ENCODE results near the gene IQCH.
"Not testable (repeated sequence)": the region's sequence is repeated elsewhere in the genome, so short reads cannot be mapped to it uniquely, and the experiment has no call there.

IQCH gene

GRCh38 chr15:67230504-67230903, 24.1 kb upstream of the IQCH start:
- H3K27ac ChIP-seq, result no peak overlapping the region
- TF ChIP-seq CTCF (conservative IDR thresholded peaks at IDR 0.05), result no peak

GRCh38 chr15:67232591-67232990, 22.0 kb upstream of the IQCH start:
- TF ChIP-seq CTCF (conservative IDR thresholded peaks at IDR 0.05), result no peak
- H3K27ac ChIP-seq, result peak overlapping the region; percentile 21

GRCh38 chr15:67240235-67241131, 14.1 kb upstream of the IQCH start:
- peak; percentile 82 for TF ChIP-seq CTCF (conservative IDR thresholded peaks at IDR 0.05)
- H3K27ac ChIP-seq, result peak overlapping the region; percentile 31; the same call in 1 of the 2 replicates

- no peak for TF ChIP-seq CTCF (conservative IDR thresholded peaks at IDR 0.05)
- H3K27ac ChIP-seq, result peak overlapping the region; percentile 31; the same call in 1 of the 2 replicates
These were observed 13.3 kb upstream of the IQCH start for GRCh38 chr15:67241132-67241855.

- no peak overlapping the region for H3K27ac ChIP-seq
These were observed 11.9 kb upstream of the IQCH start for GRCh38 chr15:67242708-67243111.

GRCh38 chr15:67244971-67245478, 9.6 kb upstream of the IQCH start:
- no peak for TF ChIP-seq CTCF (conservative IDR thresholded peaks at IDR 0.05)
- no peak overlapping the region for H3K27ac ChIP-seq

More at GRCh38 chr15:67242708-67243111, 11.9 kb upstream of the IQCH start:
- no peak for TF ChIP-seq CTCF (conservative IDR thresholded peaks at IDR 0.05)

GRCh38 chr15:67246606-67247005, 8.0 kb upstream of the IQCH start:
- H3K27ac ChIP-seq, result not testable (repeated sequence)
